Frontal cortex (tissue), 4 donors: ENCODE data around the gene METTL25B. TPM values are rescaled to one million over a fixed set of nuclear protein-coding genes. Genes with fewer than 3 reads are reported as not detected.

Source experiments
- DNase-seq, 2 donors: peaks; one replicate each; pipeline ENCODE4 v3.0.0; 2012; ENCODE audit warnings: low spot score in 2 of 2
- FAIRE-seq: peaks from 2 replicates; lab custom pipeline; 2012; peaks lifted over from hg19 to GRCh38; lab: Jason Lieb, UNC
- total RNA-seq: library from RNA; depleted of rRNA; stranded (reverse); fragments of >200 nt; gene quantifications from one replicate; pipeline ENCODE4 v1.2.3, GENCODE V29; 2014
- donor health status: control.
- donor health status: control.
- donor health status: control.

METTL25B gene
- total RNA-seq: 5.7 TPM

GRCh38 chr1:156727926-156728598 lies at the start of gene METTL25B:
TSS of gene METTL25B (plus strand) at chr1:156728469. CDS start at chr1:156729105, 636 bp downstream.
- FAIRE-seq: no peak
- DNase-seq: peak in 1 of 2 donors; percentile 72

GRCh38 chr1:156680056-156680455 lies 48.2 kb upstream of the METTL25B start:
- DNase-seq (no peak), FAIRE-seq (no peak)

GRCh38 chr1:156681196-156681960 lies 46.9 kb upstream of the METTL25B start:
- FAIRE-seq (no peak), DNase-seq (no peak)

- DNase-seq: no peak
Measured at GRCh38 chr1:156682166-156682890, 45.9 kb upstream of the METTL25B start.

GRCh38 chr1:156684227-156684782 lies 44.0 kb upstream of the METTL25B start:
- no peak for FAIRE-seq
- no peak for DNase-seq

More at GRCh38 chr1:156682166-156682890, 45.9 kb upstream of the METTL25B start:
- FAIRE-seq: no peak

GRCh38 chr1:156689035-156689952 lies 39.0 kb upstream of the METTL25B start:
- FAIRE-seq (no peak), DNase-seq (peak; percentile 64 to 86)

- FAIRE-seq (no peak), DNase-seq (no peak)
Measured at GRCh38 chr1:156689953-156690674, 38.2 kb upstream of the METTL25B start.

GRCh38 chr1:156690675-156691036 lies 37.6 kb upstream of the METTL25B start:
- FAIRE-seq: no peak
- no peak for DNase-seq

GRCh38 chr1:156691191-156691590 lies 37.1 kb upstream of the METTL25B start:
- no peak for DNase-seq
- no peak for FAIRE-seq

GRCh38 chr1:156691665-156692440 lies 36.4 kb upstream of the METTL25B start:
- DNase-seq: no peak
- no peak for FAIRE-seq

- DNase-seq (no peak), FAIRE-seq (no peak)
Measured at GRCh38 chr1:156692441-156692924, 35.8 kb upstream of the METTL25B start.

- DNase-seq (no peak), FAIRE-seq (no peak)
Measured at GRCh38 chr1:156692925-156693847, 35.1 kb upstream of the METTL25B start.

GRCh38 chr1:156693848-156694689 lies 34.2 kb upstream of the METTL25B start:
- no peak for DNase-seq
- no peak for FAIRE-seq

- DNase-seq (no peak), FAIRE-seq (no peak)
Measured at GRCh38 chr1:156694690-156694962, 33.6 kb upstream of the METTL25B start.

GRCh38 chr1:156696755-156697154 lies 31.5 kb upstream of the METTL25B start:
- DNase-seq (no peak), FAIRE-seq (no peak)

GRCh38 chr1:156697481-156697880 lies 30.8 kb upstream of the METTL25B start:
- FAIRE-seq: no peak
- no peak for DNase-seq
